ENCODE results near the gene CT45A1.

GRCh38 chrX:135688137-135688536 lies 25.3 kb upstream of the CT45A1 start:
- TF ChIP-seq STAT6 (CRISPR knock-in tag; IDR thresholded peaks at IDR 0.05; ENCODE audit: borderline replicate concordance) = no peak
- no peak for TF ChIP-seq USF2 (IDR thresholded peaks at IDR 0.05; ENCODE audit: low read depth, low read length)
- TF ChIP-seq USF2 (CRISPR knock-in tag; IDR thresholded peaks at IDR 0.05; ENCODE audit: borderline replicate concordance) = no peak
- TF ChIP-seq MLX (CRISPR knock-in tag; IDR thresholded peaks at IDR 0.05) = no peak
- TF ChIP-seq ZNF138 (CRISPR knock-in tag; IDR thresholded peaks at IDR 0.05; ENCODE audit: low read depth) = no peak
- TF ChIP-seq ZNF563 (CRISPR knock-in tag; IDR thresholded peaks at IDR 0.05) = no peak
- no peak for TF ChIP-seq TARDBP (CRISPR knock-in tag; IDR thresholded peaks at IDR 0.05)
- no peak for TF ChIP-seq MBNL3 (CRISPR knock-in tag; conservative IDR thresholded peaks at IDR 0.05)
- no peak for TF ChIP-seq POLR2AphosphoS5 (IDR thresholded peaks at IDR 0.05; ENCODE audit: low read depth, low read length)
